CD14-positive monocyte (primary cell): ENCODE measurements around the gene MTA1. TPM values are rescaled to one million over a fixed set of nuclear protein-coding genes. Genes with fewer than 3 reads are reported as not detected.

Source experiments
- DNase-seq, 3 donors: peaks; one replicate each; pipeline ENCODE4 v3.0.0-alpha.2; 2011 to 2022
- H2AFZ ChIP-seq: 2 replicates; pipeline ENCODE4 v1.6.0; 2012; ENCODE audit warnings: mild to moderate bottlenecking, low read depth, low read length, inconsistent platforms; ENCODE audit not compliant: insufficient read depth, poor library complexity, severe bottlenecking
- H3K27ac ChIP-seq, 2 donors: 1 replicate in 1 of 2; 2 replicates in 1 of 2; pipeline ENCODE4 v1.5.1; 2012 to 2013; ENCODE audit warnings: low read length in 2 of 2, control low read depth in 1 of 2, inconsistent platforms in 1 of 2, low read depth in 1 of 2, mild to moderate bottlenecking in 1 of 2
- H3K27me3 ChIP-seq, 2 donors: one replicate each; pipeline versions ENCODE4 v1.6.0 to v1.6.1; 2011 to 2013; ENCODE audit warnings: low read length in 2 of 2; ENCODE audit not compliant: control insufficient read depth in 2 of 2, insufficient read depth in 2 of 2
- H3K36me3 ChIP-seq, 2 donors: replicated peaks in 1 of 2; 1 replicate in 1 of 2; 2 replicates in 1 of 2; pipeline versions ENCODE4 v1.5.1 to v1.6.1; 2012 to 2013; ENCODE audit warnings: low read length in 2 of 2, control low read depth in 1 of 2, inconsistent platforms in 1 of 2, mild to moderate bottlenecking in 1 of 2; ENCODE audit not compliant: insufficient read depth in 2 of 2, control insufficient read depth in 1 of 2
- H3K4me1 ChIP-seq, 2 donors: 1 replicate in 1 of 2; 2 replicates in 1 of 2; pipeline versions ENCODE4 v1.5.1 to v1.6.1; 2012 to 2013; ENCODE audit warnings: low read length in 2 of 2, control low read depth in 1 of 2, inconsistent platforms in 1 of 2, mild to moderate bottlenecking in 1 of 2, moderate library complexity in 1 of 2; ENCODE audit not compliant: insufficient read depth in 2 of 2, control insufficient read depth in 1 of 2
- H3K4me2 ChIP-seq: replicated peaks from 2 replicates; pipeline ENCODE3; 2012; ENCODE audit warnings: low read length, moderate library complexity, mild to moderate bottlenecking; ENCODE audit not compliant: poor library complexity, severe bottlenecking; ENCODE audit errors: extremely low read depth
- H3K4me3 ChIP-seq, 3 experiments: fragments of 200-600 bp in 1 of 3; sonication (generic) in 1 of 3; replicated peaks in 1 of 3; 1 replicate in 2 of 3; 2 replicates in 1 of 3; pipeline ENCODE4 v1.5.1; 2011 to 2013; ENCODE audit warnings: low read length in 3 of 3, mild to moderate bottlenecking in 3 of 3, control low read depth in 2 of 3, low read depth in 2 of 3, inconsistent platforms in 1 of 3, moderate library complexity in 1 of 3
- H3K79me2 ChIP-seq: 2 replicates; pipeline ENCODE4 v1.6.0; 2012; ENCODE audit warnings: mild to moderate bottlenecking, control low read depth, inconsistent platforms, low read length, moderate library complexity; ENCODE audit not compliant: insufficient read depth
- H3K9ac ChIP-seq: 2 replicates; pipeline ENCODE4 v1.6.0; 2017; ENCODE audit warnings: low read length, mild to moderate bottlenecking; ENCODE audit not compliant: insufficient read depth, poor library complexity, severe bottlenecking
- H3K9me3 ChIP-seq, 2 donors: replicated peaks in 1 of 2; 1 replicate in 1 of 2; 2 replicates in 1 of 2; pipeline versions ENCODE4 v1.5.1 to v1.6.1; 2012 to 2013; ENCODE audit warnings: low read length in 2 of 2, control low read depth in 1 of 2; ENCODE audit not compliant: control insufficient read depth in 1 of 2, insufficient read depth in 1 of 2
- H4K20me1 ChIP-seq: 2 replicates; pipeline ENCODE4 v1.6.0; 2012; ENCODE audit warnings: mild to moderate bottlenecking, low read length, control low read depth, moderate library complexity; ENCODE audit not compliant: insufficient read depth
- H3K27ac Mint-ChIP-seq, 7 donors: one replicate each; pipeline ENCODE4 v1.8.0; 2020; ENCODE audit warnings: mild to moderate bottlenecking in 7 of 7, mixed read lengths in 7 of 7, moderate library complexity in 6 of 7, inconsistent platforms in 2 of 7
- H3K27me3 Mint-ChIP-seq, 3 donors: one replicate each; pipeline ENCODE4 v1.8.0; 2021 to 2022; ENCODE audit warnings: low read depth in 3 of 3, mild to moderate bottlenecking in 3 of 3, mixed read lengths in 3 of 3, moderate library complexity in 3 of 3, inconsistent platforms in 1 of 3
- H3K36me3 Mint-ChIP-seq, 2 donors: one replicate each; pipeline ENCODE4 v1.8.0; 2020; ENCODE audit warnings: mixed read lengths in 2 of 2, inconsistent platforms in 1 of 2, mild to moderate bottlenecking in 1 of 2
- H3K4me1 Mint-ChIP-seq: one replicate; pipeline ENCODE4 v1.8.0; 2020; ENCODE audit warnings: mild to moderate bottlenecking, mixed read lengths
- H3K4me3 Mint-ChIP-seq, 2 donors: one replicate each; pipeline ENCODE4 v1.8.0; 2020; ENCODE audit warnings: mild to moderate bottlenecking in 2 of 2, mixed read lengths in 2 of 2, moderate library complexity in 1 of 2
- H3K9me3 Mint-ChIP-seq, 7 donors: one replicate each; pipeline ENCODE4 v1.8.0; 2020 to 2022; ENCODE audit warnings: mixed read lengths in 7 of 7, mild to moderate bottlenecking in 6 of 7, moderate library complexity in 6 of 7, inconsistent platforms in 2 of 7
- CTCF ChIP-seq: fragments of 200-600 bp; IDR thresholded peaks from one replicate; pipeline ENCODE4 v1.8.0; 2022; ENCODE audit warnings: antibody characterized with exemption, mild to moderate bottlenecking
- WGBS: methylation state at CpG from one replicate; pipeline ENCODE4 v1.1.5; 2013; ENCODE audit warnings: missing lambda C conversion rate; ENCODE audit not compliant: insufficient coverage; 5-methylcytosine and 5-hydroxymethylcytosine counted together
- intact Hi-C, 2 donors: fragments of 100-400 bp; cut with micrococcal nuclease; formaldehyde crosslinking; loops; one replicate each; pipeline versions ENCODE4 v1.15.0 to v1.15.1; 2023
- polyA plus RNA-seq, 3 donors: library from polyadenylated mRNA; depleted of rRNA in 1 of 3; unstranded in 2 of 3; stranded (reverse) in 1 of 3; fragments of 300-500 nt in 2 of 3; fragments of >200 nt in 1 of 3; fragmentation: Illumina TruSeq in 2 of 3; gene quantifications; 1 replicate in 2 of 3; 2 replicates in 1 of 3; pipeline ENCODE4 v1.2.3, GENCODE V29; 2012 to 2021

MTA1 gene
- polyA plus RNA-seq, 3 donors: 0.91 to 102 (median 2.0) TPM

- H3K27ac Mint-ChIP-seq: no peak overlapping the region
- intact Hi-C loops: no loop called here
- H3K4me3 Mint-ChIP-seq: peak overlapping the region in 1 of 2 donors; percentile 27
- no peak for TF ChIP-seq CTCF
- H3K27ac ChIP-seq: no peak overlapping the region
- no peaks in the 10 kb centered on the region for H4K20me1 ChIP-seq
- peaks cover 31 to 49% (median 32%) of the 10 kb centered on the region in 3 donors for H3K27me3 Mint-ChIP-seq
- no peak for DNase-seq
- H3K4me1 ChIP-seq: no peaks in the 10 kb centered on the region
- no peaks in the 10 kb centered on the region for H3K36me3 Mint-ChIP-seq
- H3K9me3 Mint-ChIP-seq: peaks cover 0 to 2% (median 0%) of the 10 kb centered on the region in 7 donors
- no peaks in the 10 kb centered on the region for H3K9me3 ChIP-seq
- no peaks in the 10 kb centered on the region for H3K36me3 ChIP-seq
- no peak overlapping the region for H2AFZ ChIP-seq
- 83% methylated on average over 12 of the region's 16 CpGs for WGBS
- peaks cover 0 to 4% of the 10 kb centered on the region in 2 donors for H3K27me3 ChIP-seq
- H3K79me2 ChIP-seq: no peaks in the 10 kb centered on the region
- H3K4me2 ChIP-seq: no peak overlapping the region
- no peaks in the 10 kb centered on the region for H3K4me1 Mint-ChIP-seq
- no peak overlapping the region for H3K4me3 ChIP-seq
- no peak overlapping the region for H3K9ac ChIP-seq
Measured at GRCh38 chr14:105508069-105508468, 88.4 kb downstream of the MTA1 start.

GRCh38 chr14:105508601-105509000 lies 89.0 kb downstream of the MTA1 start:
- Histone ChIP-seq H3K4me2 (no peak overlapping the region), H3K9ac (no peak overlapping the region), H3K9me3 (no peaks in the 10 kb centered on the region), H3K79me2 (no peaks in the 10 kb centered on the region), H3K4me3 (no peak overlapping the region), H3K36me3 (no peaks in the 10 kb centered on the region), H3K27me3 (peaks cover 0 to 4% of the 10 kb centered on the region in 2 donors), H4K20me1 (no peaks in the 10 kb centered on the region), H3K27ac (no peak overlapping the region), H2AFZ (no peak overlapping the region), H3K4me1 (no peaks in the 10 kb centered on the region)
- no peak overlapping the region for H3K27ac Mint-ChIP-seq
- peaks cover 0 to 2% (median 0%) of the 10 kb centered on the region in 7 donors for H3K9me3 Mint-ChIP-seq
- H3K4me1 Mint-ChIP-seq: no peaks in the 10 kb centered on the region
- H3K4me3 Mint-ChIP-seq: peak overlapping the region in 1 of 2 donors; percentile 37
- H3K27me3 Mint-ChIP-seq: peaks cover 30 to 48% (median 31%) of the 10 kb centered on the region in 3 donors
- no peak for DNase-seq
- WGBS: 94% methylated on average over 10 of the region's 12 CpGs
- intact Hi-C loops: no loop called here
- no peaks in the 10 kb centered on the region for H3K36me3 Mint-ChIP-seq
- TF ChIP-seq CTCF: no peak
